GM10248 (cell line): ENCODE results near the gene DRC3.
A peak's percentile ranks its signal among the peaks of the same experiment; 100 is the strongest.
"Not testable (repeated sequence)": the region's sequence is repeated elsewhere in the genome, so short reads cannot be mapped to it uniquely, and the experiment has no call there.

Experiments
- CTCF ChIA-PET: fragments of 300-600 bp; sonication (Branson Sonifier 250); formaldehyde crosslinking; extraction: SDS; loops from one replicate; lab custom pipeline; 2021; ENCODE audit warnings: antibody characterized with exemption; lab: Yijun Ruan, JAX
- POLR2A ChIA-PET: fragments of 350-650 bp; sonication (Branson Sonifier 250); formaldehyde crosslinking; extraction: SDS; loops from one replicate; lab custom pipeline; 2020; ENCODE audit warnings: antibody characterized with exemption; lab: Yijun Ruan, JAX
- DNase-seq: peaks from one replicate; pipeline ENCODE4 v3.0.0; 2012; ENCODE audit errors: extremely low spot score
- CTCF ChIP-seq: IDR thresholded peaks from 2 replicates; pipeline ENCODE4 v1.5.1; 2012; ENCODE audit warnings: mild to moderate bottlenecking, low read depth; ENCODE audit errors: extremely low read depth, missing control alignments, control extremely low read depth

DRC3 gene

DNA sequence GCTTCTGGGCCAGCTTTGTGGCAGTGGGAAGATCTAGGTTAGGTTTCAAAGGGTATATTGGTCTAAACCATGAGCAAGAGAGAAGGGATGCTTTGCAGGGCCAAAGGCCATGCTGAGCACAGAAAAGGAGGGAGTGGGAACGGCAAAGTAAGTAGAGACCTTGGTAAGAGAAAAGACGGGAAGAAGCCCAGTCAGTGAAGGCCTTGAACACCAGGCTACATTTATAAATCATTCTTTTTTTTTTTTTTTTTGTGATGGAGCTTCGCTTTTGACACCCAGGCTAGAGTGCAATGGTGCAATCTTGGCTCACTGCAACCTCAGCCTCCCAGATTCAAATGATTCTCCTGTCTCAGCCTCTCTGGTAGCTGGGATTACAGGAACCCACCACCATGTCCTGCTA is 18.6 kb upstream of the DRC3 start:
- CTCF ChIA-PET = interaction anchor here (3.4 kb wide), 1 partner anchor 35 kb away, joined by 9 read pairs; no protein-coding TSS in a partner anchor

GRCh38 chr17:17955790-17956341 is 16.8 kb upstream of the DRC3 start:
- DNase-seq, POLR2A ChIA-PET: not testable (repeated sequence)
- CTCF ChIA-PET = interaction anchor here (0.8 to 3.4 kb wide), 5 partner anchors 8 to 37 kb away, joined by 3 to 9 read pairs (median 6); no protein-coding TSS in a partner anchor

More for the DNA sequence above, 18.6 kb upstream of the DRC3 start:
- DNase-seq = no peak
- TF ChIP-seq CTCF = no peak
- POLR2A ChIA-PET = no interaction called here

DNA sequence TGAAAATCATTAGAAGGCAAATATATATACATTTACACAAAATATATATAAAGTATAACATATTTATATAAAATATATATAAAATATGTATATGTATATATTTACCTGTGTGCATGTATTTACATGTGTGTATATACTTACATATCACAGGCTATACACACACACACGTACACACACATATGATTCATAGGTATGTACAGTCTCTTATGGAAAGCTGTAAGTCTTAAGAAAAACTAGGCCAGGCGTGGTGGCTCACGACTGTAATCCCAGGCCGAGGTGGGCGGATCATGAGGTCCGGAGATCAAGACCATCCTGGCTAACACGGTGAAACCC is 15.1 kb upstream of the DRC3 start:
- CTCF ChIA-PET = interaction anchor here (1.0 to 2.3 kb wide), 5 partner anchors 11 to 266 kb away, joined by 3 to 7 read pairs (median 6); partner anchors contain the start of genes DRC3 and TOM1L2
- DNase-seq = no peak
- no peak for TF ChIP-seq CTCF
- POLR2A ChIA-PET = interaction anchor here (0.6 to 1.4 kb wide), 2 partner anchors 15 to 360 kb away, joined by 3 to 5 read pairs; partner anchors contain the start of genes DRC3 and TOM1L2

- ChIA-PET POLR2A (no interaction called here), CTCF (interaction anchor here (0.9 to 2.3 kb wide), 6 partner anchors 10 to 268 kb away, joined by 3 to 7 read pairs (median 3); partner anchors contain the start of genes DRC3 and TOM1L2)
- TF ChIP-seq CTCF = no peak
- DNase-seq = no peak
Observed at GRCh38 chr17:17958982-17959381, 13.7 kb upstream of the DRC3 start.

- ChIA-PET POLR2A (no interaction called here), CTCF (interaction anchor here (0.9 to 2.3 kb wide), 6 partner anchors 9 to 69 kb away, joined by 3 to 8 read pairs (median 4); partner anchors contain the start of genes DRC3 and TOM1L2)
- TF ChIP-seq CTCF = no peak
- peak; percentile 61 for DNase-seq
Observed at GRCh38 chr17:17959520-17960361, 12.9 kb upstream of the DRC3 start.

DNA sequence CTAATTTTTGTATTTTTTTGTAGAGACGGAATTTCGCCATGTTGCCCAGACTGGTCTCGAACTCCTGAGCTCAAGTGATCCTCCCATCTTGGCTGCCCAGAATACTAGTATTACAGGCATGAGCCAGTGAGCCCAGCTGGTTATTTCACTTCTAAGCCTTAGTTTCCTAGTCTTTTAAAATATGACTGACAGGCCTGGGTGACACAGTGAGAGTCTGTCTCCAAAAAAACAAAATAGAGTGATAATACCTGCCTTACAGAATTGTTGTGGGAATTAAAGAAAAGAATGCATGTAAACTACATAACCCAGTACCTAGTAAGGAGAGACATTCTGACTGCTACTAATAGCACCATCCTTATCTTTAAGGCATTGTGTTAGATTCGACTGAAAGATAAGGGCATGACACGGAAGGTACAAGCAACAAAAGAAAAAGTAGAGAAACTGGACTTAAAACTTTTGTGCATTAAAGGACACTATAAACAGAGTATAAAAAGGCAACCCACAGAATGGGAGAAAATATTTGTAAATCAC is 12.1 kb upstream of the DRC3 start:
- DNase-seq = no peak
- TF ChIP-seq CTCF = no peak
- ChIA-PET CTCF (interaction anchor here (1.2 kb wide), 2 partner anchors 25 to 70 kb away, joined by 3 to 8 read pairs; no protein-coding TSS in a partner anchor), POLR2A (no interaction called here)

DNA sequence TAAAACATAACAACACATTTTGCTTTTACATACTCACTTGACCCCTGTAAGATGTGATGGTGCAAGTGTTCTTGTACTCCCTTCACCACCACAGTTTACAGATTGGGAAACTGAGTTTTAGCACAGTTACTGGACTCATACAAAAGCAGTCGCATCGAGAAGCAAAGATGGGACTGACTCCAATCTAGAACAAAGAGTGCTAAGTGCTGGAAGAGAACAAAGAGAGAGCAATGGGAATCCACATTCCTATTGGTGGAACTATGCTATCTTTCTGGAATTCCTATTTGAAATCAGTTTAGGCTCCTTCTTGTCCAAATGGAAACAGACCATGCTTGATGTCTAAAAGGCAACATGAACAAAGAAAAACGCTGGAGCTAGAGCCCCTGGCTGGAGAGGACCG is 9.6 kb upstream of the DRC3 start:
- POLR2A ChIA-PET = no interaction called here

More for the DNA sequence above, 9.6 kb upstream of the DRC3 start:
- no peak for DNase-seq
- CTCF ChIA-PET = no interaction called here
- no peak for TF ChIP-seq CTCF
